Measurements from ENCODE around the gene ECM1. TPM values are rescaled to one million over a fixed set of nuclear protein-coding genes. Genes with fewer than 3 reads are reported as not detected.

The ECM1 gene
- total and polyA plus RNA-seq, 2 of the 8 experiments (the other 6 are each of a cell fraction or from before 2014, with no cell fraction given), result 0.95 to 0.98 TPM

- TF ChIP-seq ATF2 (IDR thresholded peaks at IDR 0.05; ENCODE audit: low read length), result no peak
- no peak for TF ChIP-seq EP300 (IDR thresholded peaks at IDR 0.05; ENCODE audit: borderline replicate concordance in 1 of 2, low read depth in 2 of 2, low read length in 2 of 2)
- no peak for TF ChIP-seq CBX5 (IDR thresholded peaks at IDR 0.05; ENCODE audit: low read depth, low read length)
- no peak for TF ChIP-seq HDAC2 (IDR thresholded peaks at IDR 0.05; ENCODE audit: borderline replicate concordance in 1 of 2, low read depth in 2 of 2, low read length in 2 of 2)
- no peak for TF ChIP-seq NANOG (IDR thresholded peaks at IDR 0.05; ENCODE audit: insufficient read depth, low read depth, low read length, poor library complexity, severe bottlenecking)
Measured at GRCh38 chr1:150558761-150559655, 51.1 kb downstream of the ECM1 start (continued).
